Lower lobe of right lung (tissue), 2 donors: Measurements from ENCODE around the gene PPP1R15A. TPM values are rescaled to one million over a fixed set of nuclear protein-coding genes. Genes with fewer than 3 reads are reported as not detected.
"Not testable (repeated sequence)": the region's sequence is repeated elsewhere in the genome, so short reads cannot be mapped to it uniquely, and the experiment has no call there.

Source experiments
- ATAC-seq, 2 donors: fragments of 200-7000 bp; cut with Tn5 transposase; one replicate each; pipeline ENCODE4 v1.9.1; 2020 to 2022; ENCODE audit warnings: mild to moderate bottlenecking in 2 of 2, moderate library complexity in 2 of 2
- DNase-seq: peaks from one replicate; pipeline ENCODE4 v3.0.0-alpha.2; 2020
- H3K27ac ChIP-seq: fragments of 200-600 bp; one replicate; pipeline ENCODE4 v1.8.0; 2022
- H3K27me3 ChIP-seq: fragments of 200-600 bp; one replicate; pipeline ENCODE4 v1.8.0; 2022; ENCODE audit warnings: low read depth
- H3K36me3 ChIP-seq: fragments of 200-600 bp; one replicate; pipeline ENCODE4 v1.8.0; 2022; ENCODE audit warnings: mild to moderate bottlenecking
- H3K4me1 ChIP-seq: fragments of 200-600 bp; one replicate; pipeline ENCODE4 v1.8.0; 2022
- H3K4me3 ChIP-seq: fragments of 200-600 bp; one replicate; pipeline ENCODE4 v1.8.0; 2022; ENCODE audit warnings: mild to moderate bottlenecking
- H3K9me3 ChIP-seq: fragments of 200-600 bp; one replicate; pipeline ENCODE4 v1.8.0; 2022
- CTCF ChIP-seq: fragments of 200-600 bp; IDR thresholded peaks from one replicate; pipeline ENCODE4 v1.8.0; 2022; ENCODE audit warnings: antibody characterized with exemption, mild to moderate bottlenecking
- intact Hi-C: fragments of 100-400 bp; cut with DNase I; formaldehyde crosslinking; loops from one replicate; pipeline ENCODE4 v1.11.0; 2022
- total RNA-seq: library from RNA; stranded (reverse); fragmentation: NEBNext Ultra II Directional; extraction: Animal tissue kit (Norgen Biotek cat#: 25700); gene quantifications from one replicate; pipeline ENCODE4 v1.2.1, GENCODE V29; 2021
- donor health status: DM: no; HTN: yes; CAD: no; lungs with severe emphysema.

Gene PPP1R15A
- total RNA-seq, 1 donor from 2014 or later, result 80.4 TPM

- Histone ChIP-seq H3K9me3 (no peaks in the 10 kb centered on the region), H3K4me1 (peaks cover 41% of the 10 kb centered on the region), H3K27ac (peak within 1 kb of the TSS; percentile 85), H3K27me3 (no peaks in the 10 kb centered on the region), H3K4me3 (peak within 1 kb of the TSS; percentile 93), H3K36me3 (peaks cover 12% of the 10 kb centered on the region)
- TF ChIP-seq CTCF, result peak; percentile 45
- intact Hi-C loops, result no loop called here
- peak; percentile 98 to 99 for ATAC-seq
- peak; percentile 99 for DNase-seq
These were observed 27.7 kb downstream of the PPP1R15A start, which contains the start of gene NUCB1 for GRCh38 chr19:48899781-48900476. TSS of gene NUCB1 (plus strand) at chr19:48900312. CDS start at chr19:48900797, 485 bp downstream.

GRCh38 chr19:48900477-48901406, 28.5 kb downstream of the PPP1R15A start:
- no peak for DNase-seq
- ATAC-seq, result peak; percentile 3 to 49
- H3K4me1 ChIP-seq, result peaks cover 38% of the 10 kb centered on the region
- H3K36me3 ChIP-seq, result peaks cover 20% of the 10 kb centered on the region
- no peak for TF ChIP-seq CTCF
- intact Hi-C loops, result no loop called here
- no peaks in the 10 kb centered on the region for H3K27me3 ChIP-seq
- no peaks in the 10 kb centered on the region for H3K9me3 ChIP-seq
- peak overlapping the region; percentile 85 for H3K27ac ChIP-seq
- peak overlapping the region; percentile 93 for H3K4me3 ChIP-seq

GRCh38 chr19:48902291-48902690, 30.1 kb downstream of the PPP1R15A start:
- not testable (repeated sequence) for H3K4me3 ChIP-seq, H3K27ac ChIP-seq

DNA sequence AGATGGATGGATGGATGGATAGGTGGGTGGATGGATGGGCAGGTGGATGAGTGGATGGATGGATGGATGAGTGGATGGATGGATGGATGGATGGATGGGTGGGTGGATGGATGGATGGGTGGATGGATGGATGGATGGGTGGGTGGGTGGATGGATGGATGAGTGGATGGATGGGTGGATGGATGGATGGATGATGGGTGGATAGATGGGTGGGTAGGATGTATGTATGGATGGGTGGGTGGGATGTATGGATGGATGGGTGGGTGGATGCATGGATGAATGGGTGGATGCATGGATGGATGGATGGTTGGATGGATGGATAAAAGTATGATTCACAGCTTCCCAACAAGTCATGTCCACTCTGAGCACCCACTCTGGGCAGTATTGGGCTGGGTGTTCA, 31.6 kb downstream of the PPP1R15A start:
- ATAC-seq, H3K27me3 ChIP-seq, H3K9me3 ChIP-seq, H3K27ac ChIP-seq, H3K4me3 ChIP-seq, intact Hi-C loops, DNase-seq: not testable (repeated sequence)
- peaks cover 37% of the 10 kb centered on the region for H3K4me1 ChIP-seq
- peaks cover 48% of the 10 kb centered on the region for H3K36me3 ChIP-seq

More at GRCh38 chr19:48902291-48902690, 30.1 kb downstream of the PPP1R15A start:
- DNase-seq, H3K27me3 ChIP-seq, intact Hi-C loops, H3K9me3 ChIP-seq, ATAC-seq: not testable (repeated sequence)
- Histone ChIP-seq H3K4me1 (peaks cover 36% of the 10 kb centered on the region), H3K36me3 (peaks cover 35% of the 10 kb centered on the region)

- Histone ChIP-seq H3K4me1 (peaks cover 37% of the 10 kb centered on the region), H3K9me3 (no peaks in the 10 kb centered on the region), H3K4me3 (no peak overlapping the region), H3K27me3 (no peaks in the 10 kb centered on the region), H3K36me3 (peaks cover 67% of the 10 kb centered on the region), H3K27ac (peak overlapping the region; percentile 31)
- no peak for TF ChIP-seq CTCF
- no peak for ATAC-seq
- no peak for DNase-seq
- intact Hi-C loops, result no loop called here
These were observed 33.4 kb downstream of the PPP1R15A start for GRCh38 chr19:48905664-48906063.

GRCh38 chr19:48906324-48906723, 34.1 kb downstream of the PPP1R15A start:
- peaks cover 31% of the 10 kb centered on the region for H3K4me1 ChIP-seq
- no peaks in the 10 kb centered on the region for H3K27me3 ChIP-seq
- no peak for TF ChIP-seq CTCF
- intact Hi-C loops, result no loop called here
- DNase-seq (no peak), ATAC-seq (no peak)
- no peak overlapping the region for H3K4me3 ChIP-seq
- peaks cover 73% of the 10 kb centered on the region for H3K36me3 ChIP-seq
- no peaks in the 10 kb centered on the region for H3K9me3 ChIP-seq
- no peak overlapping the region for H3K27ac ChIP-seq
